Sigmoid colon (tissue), 4 donors: ENCODE data around the gene RYK.

Experiments used
- POLR2A ChIP-seq, 2 donors: fragments of 450-650 bp; IDR thresholded peaks; one replicate each; pipeline ENCODE4 v1.6.1; 2016; ENCODE audit warnings: antibody characterized with exemption in 2 of 2, mild to moderate bottlenecking in 2 of 2, moderate library complexity in 2 of 2
- POLR2AphosphoS5 ChIP-seq, 4 donors: sonication (generic); formaldehyde crosslinking; IDR thresholded peaks; one replicate each; pipeline ENCODE4 v1.6.1; 2017; ENCODE audit warnings: antibody characterized with exemption in 4 of 4
- TF ChIP-seq, protein P1 (sequence below), 4 experiments: fragments of 450-650 bp in 3 of 4; fragments of 200-600 bp in 1 of 4; IDR thresholded peaks; one replicate each; pipeline ENCODE4 v1.5.1; 2016 to 2019; ENCODE audit warnings: antibody characterized with exemption in 4 of 4, mild to moderate bottlenecking in 3 of 4, moderate library complexity in 2 of 4

DNA sequence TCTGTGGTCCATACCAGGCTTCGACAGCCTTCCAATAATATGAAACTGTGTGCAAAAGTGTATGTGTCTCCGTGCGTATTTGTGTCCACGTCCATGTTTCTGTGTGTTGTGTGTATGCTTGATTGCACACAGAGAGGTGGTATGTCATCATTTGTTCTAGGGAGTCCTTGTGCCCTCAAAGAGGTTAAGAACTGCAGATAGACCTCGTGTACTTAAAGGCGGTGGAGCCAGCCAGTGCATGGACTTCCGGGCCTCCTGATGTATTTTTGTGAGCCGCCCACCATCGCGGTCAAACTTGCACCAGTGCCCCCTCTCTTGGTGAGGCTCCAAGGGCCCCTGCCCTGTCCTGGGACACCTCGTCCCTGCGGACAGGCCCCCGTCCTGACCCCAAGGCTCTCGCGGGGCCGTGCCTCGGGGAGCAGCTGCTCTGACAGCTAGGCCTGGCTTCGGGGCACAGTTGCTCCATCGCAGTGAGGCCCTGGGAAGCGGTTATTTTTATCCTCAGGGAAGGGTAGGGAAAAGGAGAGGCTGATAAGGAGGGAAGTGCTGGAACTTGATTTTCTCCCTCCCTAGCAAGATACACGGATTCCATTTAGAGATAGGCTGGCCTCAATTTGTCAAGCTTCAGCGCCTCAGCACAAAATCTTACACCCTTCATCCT, 1.2 kb upstream of the RYK start:
- TF ChIP-seq, protein P1, sequence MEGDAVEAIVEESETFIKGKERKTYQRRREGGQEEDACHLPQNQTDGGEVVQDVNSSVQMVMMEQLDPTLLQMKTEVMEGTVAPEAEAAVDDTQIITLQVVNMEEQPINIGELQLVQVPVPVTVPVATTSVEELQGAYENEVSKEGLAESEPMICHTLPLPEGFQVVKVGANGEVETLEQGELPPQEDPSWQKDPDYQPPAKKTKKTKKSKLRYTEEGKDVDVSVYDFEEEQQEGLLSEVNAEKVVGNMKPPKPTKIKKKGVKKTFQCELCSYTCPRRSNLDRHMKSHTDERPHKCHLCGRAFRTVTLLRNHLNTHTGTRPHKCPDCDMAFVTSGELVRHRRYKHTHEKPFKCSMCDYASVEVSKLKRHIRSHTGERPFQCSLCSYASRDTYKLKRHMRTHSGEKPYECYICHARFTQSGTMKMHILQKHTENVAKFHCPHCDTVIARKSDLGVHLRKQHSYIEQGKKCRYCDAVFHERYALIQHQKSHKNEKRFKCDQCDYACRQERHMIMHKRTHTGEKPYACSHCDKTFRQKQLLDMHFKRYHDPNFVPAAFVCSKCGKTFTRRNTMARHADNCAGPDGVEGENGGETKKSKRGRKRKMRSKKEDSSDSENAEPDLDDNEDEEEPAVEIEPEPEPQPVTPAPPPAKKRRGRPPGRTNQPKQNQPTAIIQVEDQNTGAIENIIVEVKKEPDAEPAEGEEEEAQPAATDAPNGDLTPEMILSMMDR (IDR thresholded peaks at IDR 0.05): no peak
- no peak for TF ChIP-seq POLR2A (IDR thresholded peaks at IDR 0.05)
- TF ChIP-seq POLR2AphosphoS5 (IDR thresholded peaks at IDR 0.05): no peak
